ENCODE data around the gene FNDC3B. TPM values are rescaled to one million over a fixed set of nuclear protein-coding genes. Genes with fewer than 3 reads are reported as not detected.

The FNDC3B gene
- total and polyA plus RNA-seq, 9 donors, result 22.1 to 198 (median 108) TPM

- intact Hi-C loops (cut with DNase I), result no loop called here
- WGBS, 3 donors, result 73 to 83% (median 79%) methylated on average over 3 of the region's 3 CpGs
- no peaks in the 10 kb centered on the region for H3K27me3 ChIP-seq
- H3K4me1 ChIP-seq (ENCODE audit: insufficient read depth), result peaks cover 9% of the 10 kb centered on the region
- no peak for DNase-seq
- H3K36me3 ChIP-seq, result no peaks in the 10 kb centered on the region
- TF ChIP-seq CTCF (IDR thresholded peaks at IDR 0.05), result no peak
- H3K27ac ChIP-seq, result no peak overlapping the region
- H3K9me3 ChIP-seq, result no peaks in the 10 kb centered on the region
- H3K4me3 ChIP-seq, result no peak overlapping the region
These were observed 252.3 kb downstream of the FNDC3B start for GRCh38 chr3:172291650-172292049.

DNA sequence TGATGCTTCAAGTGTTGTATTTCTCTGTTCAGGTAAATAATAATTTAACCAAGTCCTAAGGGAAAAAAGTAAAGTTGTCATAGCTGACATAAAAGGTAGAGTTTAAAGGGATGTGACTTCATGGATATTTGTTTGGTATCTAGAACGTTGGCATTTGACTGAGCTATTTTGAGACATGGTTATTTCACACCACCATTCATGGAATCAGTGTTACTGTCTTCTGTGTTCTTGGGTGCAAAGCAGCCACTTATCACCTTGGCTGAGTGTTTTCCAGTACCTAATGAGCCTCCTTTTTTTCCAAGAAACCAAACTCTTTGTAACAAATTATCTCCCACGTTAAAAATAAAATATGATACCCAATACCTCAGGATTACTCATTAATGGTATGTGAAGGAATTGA, 253.0 kb downstream of the FNDC3B start:
- Histone ChIP-seq H3K4me3 (no peak overlapping the region), H3K9me3 (no peaks in the 10 kb centered on the region), H3K27ac (no peak overlapping the region), H3K27me3 (no peaks in the 10 kb centered on the region), H3K36me3 (no peaks in the 10 kb centered on the region), H3K4me1 (ENCODE audit: insufficient read depth) (peaks cover 7% of the 10 kb centered on the region)
- TF ChIP-seq EP300 (IDR thresholded peaks at IDR 0.05), result no peak
- TF ChIP-seq CTCF (IDR thresholded peaks at IDR 0.05), result no peak
- no peak for TF ChIP-seq POLR2A (IDR thresholded peaks at IDR 0.05)
- no peak for DNase-seq
- 59 to 65% (median 64%) methylated on average over 2 of the region's 2 CpGs for WGBS, 3 donors
- intact Hi-C loops (cut with DNase I), result no loop called here

GRCh38 chr3:172293093-172293492, 253.7 kb downstream of the FNDC3B start:
- 84 to 91% (median 86%) methylated on average over 2 of the region's 2 CpGs for WGBS, 3 donors
- intact Hi-C loops (cut with DNase I), result no loop called here
- Histone ChIP-seq H3K27me3 (no peaks in the 10 kb centered on the region), H3K27ac (no peak overlapping the region), H3K4me1 (ENCODE audit: insufficient read depth) (peaks cover 5% of the 10 kb centered on the region), H3K9me3 (no peaks in the 10 kb centered on the region), H3K4me3 (no peak overlapping the region), H3K36me3 (no peaks in the 10 kb centered on the region)
- no peak for DNase-seq
- no peak for TF ChIP-seq EP300 (IDR thresholded peaks at IDR 0.05)
- TF ChIP-seq POLR2A (IDR thresholded peaks at IDR 0.05), result no peak
- no peak for TF ChIP-seq CTCF (IDR thresholded peaks at IDR 0.05)

- no peaks in the 10 kb centered on the region for H3K27me3 ChIP-seq
- no peak for TF ChIP-seq POLR2A (IDR thresholded peaks at IDR 0.05)
- TF ChIP-seq CTCF (IDR thresholded peaks at IDR 0.05), result no peak
- no peak for TF ChIP-seq EP300 (IDR thresholded peaks at IDR 0.05)
- no peak overlapping the region for H3K27ac ChIP-seq
- intact Hi-C loops (cut with DNase I), result no loop called here
- no peaks in the 10 kb centered on the region for H3K36me3 ChIP-seq
- WGBS, 3 donors, result 86 to 94% (median 90%) methylated on average over 6 of the region's 6 CpGs
- no peaks in the 10 kb centered on the region for H3K9me3 ChIP-seq
- DNase-seq, result no peak
- no peak overlapping the region for H3K4me3 ChIP-seq
- H3K4me1 ChIP-seq (ENCODE audit: insufficient read depth), result peaks cover 5% of the 10 kb centered on the region
These were observed 254.9 kb downstream of the FNDC3B start for GRCh38 chr3:172294223-172294806.
